DOHH2 (cell line): ENCODE results near the gene FRY.

Experiments
- H3F3A ChIP-seq: fragments of 200-600 bp; sonication (generic), shearing (Covaris generic); 2 replicates; pipeline ENCODE4 v1.6.0; 2016; ENCODE audit warnings: antibody characterized with exemption, mild to moderate bottlenecking; ENCODE audit not compliant: control insufficient read depth, insufficient read depth
- H3K27ac ChIP-seq: fragments of 200-600 bp; sonication (generic); 2 replicates; pipeline ENCODE4 v1.5.1; 2014; ENCODE audit warnings: low read depth, mild to moderate bottlenecking, low read length, moderate library complexity
- H3K27me3 ChIP-seq: fragments of 200-600 bp; sonication (generic); 2 replicates; pipeline ENCODE4 v1.6.1; 2014; ENCODE audit warnings: mild to moderate bottlenecking, low read length, mixed read lengths; ENCODE audit not compliant: control insufficient read depth
- H3K36me3 ChIP-seq: fragments of 200-600 bp; sonication (generic); 2 replicates; pipeline ENCODE4 v1.6.1; 2014; ENCODE audit warnings: mild to moderate bottlenecking, low read length, moderate library complexity, mixed read lengths; ENCODE audit not compliant: control insufficient read depth
- H3K4me1 ChIP-seq: fragments of 200-600 bp; sonication (generic); 2 replicates; pipeline ENCODE4 v1.6.1; 2014; ENCODE audit warnings: mild to moderate bottlenecking, low read length, mixed read lengths; ENCODE audit not compliant: control insufficient read depth
- H3K4me2 ChIP-seq: fragments of 200-600 bp; sonication (generic); 2 replicates; pipeline ENCODE4 v1.6.0; 2014; ENCODE audit warnings: mild to moderate bottlenecking, low read length, moderate library complexity
- H3K4me3 ChIP-seq: fragments of 200-600 bp; sonication (generic); 2 replicates; pipeline ENCODE4 v1.5.1; 2014; ENCODE audit warnings: mild to moderate bottlenecking, low read length, mixed read lengths
- H3K79me2 ChIP-seq: fragments of 200-600 bp; sonication (generic); 2 replicates; pipeline ENCODE4 v1.6.1; 2014; ENCODE audit warnings: mild to moderate bottlenecking, low read length, mixed read lengths; ENCODE audit not compliant: control insufficient read depth
- H3K9me2 ChIP-seq: fragments of 200-600 bp; sonication (generic); replicated peaks from 2 replicates; pipeline ENCODE4 v1.6.1; 2014; ENCODE audit warnings: mild to moderate bottlenecking, low read length, mixed read lengths; ENCODE audit not compliant: control insufficient read depth
- H3K9me3 ChIP-seq: fragments of 200-600 bp; sonication (generic); 2 replicates; pipeline ENCODE4 v1.6.1; 2014; ENCODE audit warnings: antibody characterized with exemption, low read length, mixed read lengths; ENCODE audit not compliant: control insufficient read depth, insufficient read depth
- H4K20me1 ChIP-seq: fragments of 200-600 bp; sonication (generic); 2 replicates; pipeline ENCODE4 v1.6.0; 2014; ENCODE audit warnings: low read depth, mild to moderate bottlenecking, antibody characterized with exemption, low read length, moderate library complexity; ENCODE audit not compliant: control insufficient read depth, insufficient read depth
- EZH2phosphoT487 ChIP-seq: fragments of 200-600 bp; sonication (generic); IDR thresholded peaks from 2 replicates; pipeline ENCODE4 v1.6.1; 2017; ENCODE audit warnings: borderline replicate concordance, mild to moderate bottlenecking, antibody characterized with exemption, low read length, moderate library complexity, mixed read lengths
- TF ChIP-seq, protein P1 (sequence below): fragments of 200-600 bp; sonication (generic); IDR thresholded peaks from one replicate; pipeline ENCODE4 v1.5.1; 2014; ENCODE audit warnings: antibody characterized with exemption, mild to moderate bottlenecking, low read depth, low read length; ENCODE audit not compliant: poor library complexity, severe bottlenecking

Gene FRY

DNA sequence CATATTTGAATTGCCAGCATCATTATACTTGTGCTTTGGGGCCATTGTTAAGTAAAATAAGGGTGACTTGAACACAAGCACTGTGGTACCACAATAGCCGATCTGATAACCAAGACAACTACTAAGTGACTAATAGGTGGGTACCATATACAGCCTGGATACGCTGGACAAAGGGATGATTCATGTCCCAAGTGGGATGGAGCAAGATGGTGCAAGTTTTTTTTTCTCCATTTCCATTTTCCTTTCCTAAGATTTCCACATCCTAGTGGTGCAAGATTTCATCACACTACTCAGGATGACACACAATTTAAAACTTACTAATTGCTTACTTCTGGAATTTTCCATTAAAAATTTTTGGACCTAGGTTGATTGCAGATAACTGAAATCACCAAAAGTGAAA lies 298.9 kb downstream of the FRY start:
- H3K4me3 ChIP-seq = no peak overlapping the region
- no peak overlapping the region for H3K27ac ChIP-seq
- H3F3A ChIP-seq = peaks cover 2% of the 10 kb centered on the region
- no peaks in the 10 kb centered on the region for H3K9me3 ChIP-seq
- no peaks in the 10 kb centered on the region for H3K4me1 ChIP-seq
- H3K9me2 ChIP-seq = no peaks in the 10 kb centered on the region
- H3K4me2 ChIP-seq = no peak overlapping the region
- no peaks in the 10 kb centered on the region for H4K20me1 ChIP-seq
- H3K27me3 ChIP-seq = no peaks in the 10 kb centered on the region
- peaks cover 92% of the 10 kb centered on the region for H3K36me3 ChIP-seq
- TF ChIP-seq, protein P1, sequence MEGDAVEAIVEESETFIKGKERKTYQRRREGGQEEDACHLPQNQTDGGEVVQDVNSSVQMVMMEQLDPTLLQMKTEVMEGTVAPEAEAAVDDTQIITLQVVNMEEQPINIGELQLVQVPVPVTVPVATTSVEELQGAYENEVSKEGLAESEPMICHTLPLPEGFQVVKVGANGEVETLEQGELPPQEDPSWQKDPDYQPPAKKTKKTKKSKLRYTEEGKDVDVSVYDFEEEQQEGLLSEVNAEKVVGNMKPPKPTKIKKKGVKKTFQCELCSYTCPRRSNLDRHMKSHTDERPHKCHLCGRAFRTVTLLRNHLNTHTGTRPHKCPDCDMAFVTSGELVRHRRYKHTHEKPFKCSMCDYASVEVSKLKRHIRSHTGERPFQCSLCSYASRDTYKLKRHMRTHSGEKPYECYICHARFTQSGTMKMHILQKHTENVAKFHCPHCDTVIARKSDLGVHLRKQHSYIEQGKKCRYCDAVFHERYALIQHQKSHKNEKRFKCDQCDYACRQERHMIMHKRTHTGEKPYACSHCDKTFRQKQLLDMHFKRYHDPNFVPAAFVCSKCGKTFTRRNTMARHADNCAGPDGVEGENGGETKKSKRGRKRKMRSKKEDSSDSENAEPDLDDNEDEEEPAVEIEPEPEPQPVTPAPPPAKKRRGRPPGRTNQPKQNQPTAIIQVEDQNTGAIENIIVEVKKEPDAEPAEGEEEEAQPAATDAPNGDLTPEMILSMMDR = no peak
- TF ChIP-seq EZH2phosphoT487 = no peak
- peaks cover 22% of the 10 kb centered on the region for H3K79me2 ChIP-seq

DNA sequence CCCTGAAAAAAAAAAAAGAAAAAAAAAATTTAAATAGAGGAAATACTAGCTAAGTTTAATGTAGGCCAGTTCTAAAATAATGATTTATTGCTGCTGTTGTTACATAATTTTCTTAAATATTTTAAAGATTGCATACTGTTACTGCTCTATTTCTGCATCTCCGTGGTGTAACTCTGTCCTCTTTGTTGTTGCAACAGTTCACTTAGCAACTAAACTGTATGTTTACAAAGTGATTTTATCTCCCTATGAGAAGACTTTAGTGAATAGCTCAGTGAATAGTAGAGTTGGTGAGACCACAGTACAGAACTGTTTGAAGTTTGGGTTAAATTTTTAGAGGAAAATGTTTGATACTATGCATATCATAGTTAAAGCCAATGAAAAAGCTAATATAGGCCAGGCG lies 303.1 kb downstream of the FRY start:
- H3K4me2 ChIP-seq = no peak overlapping the region
- H3K4me1 ChIP-seq = no peaks in the 10 kb centered on the region
- H4K20me1 ChIP-seq = no peaks in the 10 kb centered on the region
- peaks cover 22% of the 10 kb centered on the region for H3K79me2 ChIP-seq
- no peaks in the 10 kb centered on the region for H3K9me3 ChIP-seq
- no peaks in the 10 kb centered on the region for H3K9me2 ChIP-seq
- no peaks in the 10 kb centered on the region for H3F3A ChIP-seq
- no peaks in the 10 kb centered on the region for H3K27me3 ChIP-seq
- no peak overlapping the region for H3K4me3 ChIP-seq
- peaks cover 98% of the 10 kb centered on the region for H3K36me3 ChIP-seq
- TF ChIP-seq, protein P1 = no peak
- TF ChIP-seq EZH2phosphoT487 = no peak
- no peak overlapping the region for H3K27ac ChIP-seq

- Histone ChIP-seq H4K20me1 (no peaks in the 10 kb centered on the region), H3F3A (no peaks in the 10 kb centered on the region), H3K4me2 (no peak overlapping the region), H3K36me3 (peaks cover 78% of the 10 kb centered on the region), H3K27ac (no peak overlapping the region), H3K9me3 (no peaks in the 10 kb centered on the region), H3K79me2 (peaks cover 22% of the 10 kb centered on the region), H3K4me1 (no peaks in the 10 kb centered on the region), H3K27me3 (no peaks in the 10 kb centered on the region), H3K9me2 (no peaks in the 10 kb centered on the region), H3K4me3 (no peak overlapping the region)
- TF ChIP-seq, protein P1 = no peak
- TF ChIP-seq EZH2phosphoT487 = no peak
Observed at GRCh38 chr13:32340914-32341313, 309.3 kb downstream of the FRY start.

DNA sequence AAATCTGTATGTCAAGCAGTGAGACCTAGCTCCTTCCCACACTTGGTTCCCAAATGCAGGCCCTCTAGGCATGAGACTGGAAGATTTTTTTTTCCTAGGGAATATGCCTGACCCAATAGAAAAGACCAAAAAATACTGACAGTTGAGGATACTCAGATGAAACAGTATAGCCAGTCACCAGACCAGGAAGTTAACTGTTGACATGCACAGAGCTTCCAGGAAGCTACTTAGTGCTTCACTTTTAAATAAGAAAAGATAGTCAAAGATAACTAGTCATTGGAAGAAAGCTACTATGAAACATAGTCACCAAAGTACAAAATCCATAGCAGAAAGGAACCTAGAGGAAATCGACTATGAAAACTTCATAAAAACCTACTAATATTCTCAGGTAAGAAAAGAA lies 316.1 kb downstream of the FRY start:
- peaks cover 82% of the 10 kb centered on the region for H3K36me3 ChIP-seq
- no peaks in the 10 kb centered on the region for H3K27me3 ChIP-seq
- peaks cover 12% of the 10 kb centered on the region for H3K79me2 ChIP-seq
- TF ChIP-seq, protein P1 = no peak
- no peak for TF ChIP-seq EZH2phosphoT487
- no peaks in the 10 kb centered on the region; the same call in 1 of the 2 replicates for H3F3A ChIP-seq
- no peaks in the 10 kb centered on the region for H3K9me3 ChIP-seq
- no peaks in the 10 kb centered on the region for H3K4me1 ChIP-seq
- H4K20me1 ChIP-seq = no peaks in the 10 kb centered on the region
- no peak overlapping the region for H3K4me2 ChIP-seq
- H3K9me2 ChIP-seq = no peaks in the 10 kb centered on the region
- no peak overlapping the region for H3K4me3 ChIP-seq
- no peak overlapping the region for H3K27ac ChIP-seq
